GM12801 (cell line): ENCODE data around the gene RIOK2.

ENCODE experiments used
- CTCF ChIP-seq: IDR thresholded peaks from one replicate; pipeline ENCODE4 v1.5.1; 2011; ENCODE audit warnings: control low read depth; ENCODE audit not compliant: insufficient read length; ENCODE audit errors: extremely low read depth

Gene RIOK2

GRCh38 chr5:97111004-97111403, 72.0 kb downstream of the RIOK2 start:
- TF ChIP-seq CTCF: no peak
